Neural cell (in vitro differentiated cells): Measurements from ENCODE around the gene GGCX. TPM values are rescaled to one million over a fixed set of nuclear protein-coding genes. Genes with fewer than 3 reads are reported as not detected.

ENCODE experiments used
- H2AFZ ChIP-seq: fragments of 200-600, 300-800 bp; sonication (generic), shearing (Covaris generic); 2 replicates; pipeline ENCODE4 v1.6.0; 2014; ENCODE audit warnings: low read depth, mild to moderate bottlenecking, antibody characterized with exemption, low read length, moderate library complexity
- H3F3A ChIP-seq: fragments of 200-600 bp; shearing (Covaris generic); 2 replicates; pipeline ENCODE4 v1.6.1; 2016; ENCODE audit warnings: mild to moderate bottlenecking, moderate library complexity, mixed read lengths, antibody characterized with exemption, low read length; ENCODE audit not compliant: insufficient read depth, poor library complexity, severe bottlenecking
- H3K27ac ChIP-seq: fragments of 200-600, 300-800 bp; sonication (generic), shearing (Covaris generic); 2 replicates; pipeline ENCODE4 v1.5.1; 2014; ENCODE audit warnings: mild to moderate bottlenecking, low read length, moderate library complexity
- H3K27me3 ChIP-seq: fragments of 300-800, 200-600 bp; sonication (generic), shearing (Covaris generic); 2 replicates; pipeline ENCODE4 v1.6.0; 2014; ENCODE audit warnings: mild to moderate bottlenecking, low read depth, low read length, moderate library complexity; ENCODE audit not compliant: insufficient read depth
- H3K36me3 ChIP-seq: fragments of 300-800, 200-600 bp; sonication (generic), shearing (Covaris generic); 2 replicates; pipeline ENCODE4 v1.5.1; 2014; ENCODE audit warnings: mild to moderate bottlenecking, antibody characterized with exemption, low read length, moderate library complexity; ENCODE audit not compliant: insufficient read depth
- H3K4me2 ChIP-seq: fragments of 300-800, 200-600 bp; sonication (generic), shearing (Covaris generic); 2 replicates; pipeline ENCODE4 v1.6.0; 2014; ENCODE audit warnings: mild to moderate bottlenecking, low read length
- H3K4me3 ChIP-seq: fragments of 300-800, 200-600 bp; sonication (generic), shearing (Covaris generic); 2 replicates; pipeline ENCODE4 v1.5.1; 2014; ENCODE audit warnings: mild to moderate bottlenecking, low read length, moderate library complexity
- H3K79me2 ChIP-seq: fragments of 200-600 bp; shearing (Covaris generic); replicated peaks from 2 replicates; pipeline ENCODE4 v1.6.0; 2014; ENCODE audit warnings: mild to moderate bottlenecking, low read length, moderate library complexity; ENCODE audit not compliant: insufficient read depth
- H3K9ac ChIP-seq: fragments of 300-800, 200-600 bp; sonication (generic), shearing (Covaris generic); 2 replicates; pipeline ENCODE4 v1.6.1; 2016; ENCODE audit warnings: mild to moderate bottlenecking, low read length, mixed read lengths
- H3K9me2 ChIP-seq: fragments of 200-600 bp; shearing (Covaris generic); 2 replicates; pipeline ENCODE4 v1.6.1; 2016; ENCODE audit warnings: mild to moderate bottlenecking, low read length, mixed read lengths; ENCODE audit not compliant: insufficient read depth
- H3K9me3 ChIP-seq: fragments of 200-600, 300-800 bp; sonication (generic), shearing (Covaris generic); 2 replicates; pipeline ENCODE4 v1.6.1; 2016; ENCODE audit warnings: mild to moderate bottlenecking, mixed run types, low read length, moderate library complexity, mixed read lengths
- H4K20me1 ChIP-seq: fragments of 200-600 bp; shearing (Covaris generic); 2 replicates; pipeline ENCODE4 v1.6.1; 2016; ENCODE audit warnings: mild to moderate bottlenecking, mixed run types; ENCODE audit not compliant: insufficient read depth
- CTCF ChIP-seq: fragments of 450-650 bp; IDR thresholded peaks from 2 replicates; pipeline ENCODE4 v1.5.1; 2014; ENCODE audit warnings: antibody characterized with exemption, mild to moderate bottlenecking, moderate library complexity; ENCODE audit not compliant: poor library complexity, severe bottlenecking
- EP300 ChIP-seq: fragments of 450-650 bp; conservative IDR thresholded peaks from 2 replicates; pipeline ENCODE4 v1.6.1; 2014; ENCODE audit warnings: antibody characterized with exemption, mild to moderate bottlenecking, moderate library complexity; ENCODE audit not compliant: poor library complexity, severe bottlenecking
- EZH2 ChIP-seq: fragments of 200-600, 300-800 bp; shearing (Covaris generic), sonication (generic); IDR thresholded peaks from 2 replicates; pipeline ENCODE4 v1.6.1; 2014; ENCODE audit warnings: antibody characterized with exemption, low read length, borderline replicate concordance, mild to moderate bottlenecking; ENCODE audit not compliant: insufficient read depth, poor library complexity, severe bottlenecking
- MXI1 ChIP-seq: fragments of 450-650 bp; conservative IDR thresholded peaks from 2 replicates; pipeline ENCODE4 v1.6.1; 2014; ENCODE audit warnings: antibody characterized with exemption, mild to moderate bottlenecking; ENCODE audit not compliant: poor library complexity, severe bottlenecking
- POLR2AphosphoS5 ChIP-seq: IDR thresholded peaks from 2 replicates; pipeline ENCODE4 v1.6.1; 2012
- RAD21 ChIP-seq: fragments of 450-650 bp; conservative IDR thresholded peaks from 2 replicates; pipeline ENCODE4 v1.6.1; 2014; ENCODE audit warnings: antibody characterized with exemption, mild to moderate bottlenecking, moderate library complexity
- REST ChIP-seq: IDR thresholded peaks from 2 replicates; pipeline ENCODE4 v1.6.1; 2012; ENCODE audit warnings: borderline replicate concordance
- SMC3 ChIP-seq: fragments of 450-650 bp; conservative IDR thresholded peaks from 2 replicates; pipeline ENCODE4 v1.6.1; 2014; ENCODE audit warnings: antibody characterized with exemption, mild to moderate bottlenecking, moderate library complexity; ENCODE audit not compliant: poor library complexity
- TAF1 ChIP-seq: IDR thresholded peaks from 2 replicates; pipeline ENCODE4 v1.6.1; 2012; ENCODE audit warnings: low read depth
- polyA plus RNA-seq: library from polyadenylated mRNA; depleted of rRNA; stranded (reverse); fragments of >200 nt; gene quantifications from 2 replicates; pipeline ENCODE4 v1.2.3, GENCODE V29; 2014

Gene GGCX
- polyA plus RNA-seq, 1 donor from 2014 or later = 41.4 TPM

- H3K9me2 ChIP-seq = no peaks in the 10 kb centered on the region
- no peaks in the 10 kb centered on the region for H3F3A ChIP-seq
- no peak overlapping the region for H3K4me3 ChIP-seq
- H3K79me2 ChIP-seq = no peaks in the 10 kb centered on the region
- no peak overlapping the region for H2AFZ ChIP-seq
- no peaks in the 10 kb centered on the region for H3K9me3 ChIP-seq
- peaks cover 42% of the 10 kb centered on the region for H3K27me3 ChIP-seq
- H3K9ac ChIP-seq = no peak overlapping the region
- H4K20me1 ChIP-seq = no peaks in the 10 kb centered on the region
- H3K36me3 ChIP-seq = no peaks in the 10 kb centered on the region
- no peak for TF ChIP-seq RAD21
- TF ChIP-seq MXI1 = no peak
- TF ChIP-seq POLR2AphosphoS5 = no peak
- no peak for TF ChIP-seq REST
- TF ChIP-seq CTCF = no peak
- TF ChIP-seq TAF1 = no peak
- TF ChIP-seq EZH2 = no peak
- no peak for TF ChIP-seq EP300
- no peak for TF ChIP-seq SMC3
- no peak overlapping the region for H3K4me2 ChIP-seq
- no peak overlapping the region for H3K27ac ChIP-seq
Measured at GRCh38 chr2:85582492-85582891, 21.2 kb upstream of the GGCX start.

- Histone ChIP-seq H3K36me3 (no peaks in the 10 kb centered on the region), H3K4me2 (no peak overlapping the region), H3K27me3 (peaks cover 33% of the 10 kb centered on the region), H3F3A (no peaks in the 10 kb centered on the region), H3K27ac (no peak overlapping the region), H3K9me2 (no peaks in the 10 kb centered on the region), H3K4me3 (no peak overlapping the region), H3K9me3 (no peaks in the 10 kb centered on the region), H3K79me2 (no peaks in the 10 kb centered on the region), H3K9ac (no peak overlapping the region), H4K20me1 (no peaks in the 10 kb centered on the region), H2AFZ (no peak overlapping the region)
- no peak for TF ChIP-seq EZH2
- TF ChIP-seq CTCF = no peak
- no peak for TF ChIP-seq SMC3
- no peak for TF ChIP-seq TAF1
- TF ChIP-seq MXI1 = no peak
Measured at GRCh38 chr2:85580206-85580605, 18.9 kb upstream of the GGCX start.
